GM08714 (cell line): ENCODE measurements around the gene OMD.
"Not testable (repeated sequence)": the region's sequence is repeated elsewhere in the genome, so short reads cannot be mapped to it uniquely, and the experiment has no call there.

Source experiments
- H3K4me3 ChIP-seq: fragments of 200-500 bp; sonication (Bioruptor generic); 2 replicates; pipeline ENCODE4 v1.5.1; 2014; ENCODE audit warnings: mild to moderate bottlenecking, low read length, inconsistent platforms
- ZNF274 ChIP-seq: IDR thresholded peaks from 2 replicates; pipeline ENCODE4 v1.6.1; 2012; ENCODE audit warnings: mild to moderate bottlenecking, low read depth, low read length

OMD gene

DNA sequence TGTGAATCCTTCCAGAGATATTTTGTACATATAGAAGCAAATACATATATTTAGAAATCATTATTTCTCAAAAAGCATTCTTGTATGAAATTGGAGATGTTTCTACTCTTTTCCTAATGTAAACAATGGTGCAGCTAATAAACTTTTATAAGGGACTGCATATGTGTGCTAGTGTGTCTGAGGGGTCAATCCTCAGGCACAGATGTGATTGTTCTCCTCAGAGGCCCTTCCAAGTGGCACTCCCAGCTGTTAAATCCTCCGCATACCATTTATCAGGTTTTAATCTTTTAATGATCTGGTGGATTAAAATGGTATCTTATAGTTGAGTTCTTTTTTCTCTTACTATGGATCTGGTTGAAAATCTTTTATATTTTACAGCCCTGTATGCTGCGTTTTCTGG is 5.6 kb upstream of the OMD start:
- TF ChIP-seq ZNF274 = no peak
- no peak overlapping the region for H3K4me3 ChIP-seq

DNA sequence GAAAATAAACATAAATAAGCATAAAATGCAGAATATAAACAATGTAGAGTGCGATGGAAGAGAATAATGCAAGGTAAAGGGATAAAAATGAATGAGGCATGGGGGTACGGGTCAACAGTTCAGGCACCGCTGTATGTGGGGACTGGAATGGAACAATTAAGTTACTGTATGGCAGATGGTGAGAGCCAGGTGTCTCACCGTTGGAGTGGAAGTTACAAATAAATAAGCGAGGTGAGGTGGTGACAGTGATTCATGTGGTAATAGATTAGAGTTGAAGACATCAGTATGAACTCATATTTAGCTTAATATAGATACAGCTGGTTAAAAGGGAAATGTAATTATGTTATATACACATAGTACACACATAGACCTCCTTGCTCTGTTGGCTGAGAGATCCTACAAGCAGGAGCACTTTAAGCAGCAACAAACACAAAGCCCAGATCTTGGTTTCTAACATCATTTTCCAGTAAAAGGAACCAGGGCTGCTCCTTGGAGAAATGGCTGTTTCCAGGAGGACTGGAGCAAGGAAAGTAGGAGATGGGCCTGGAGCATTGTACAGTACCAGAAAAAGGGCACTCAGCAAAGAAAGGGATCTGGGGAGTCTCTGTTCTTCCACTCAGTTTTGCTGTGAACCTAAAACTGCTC is 2.4 kb upstream of the OMD start:
- no peak for TF ChIP-seq ZNF274
- H3K4me3 ChIP-seq = no peak overlapping the region

DNA sequence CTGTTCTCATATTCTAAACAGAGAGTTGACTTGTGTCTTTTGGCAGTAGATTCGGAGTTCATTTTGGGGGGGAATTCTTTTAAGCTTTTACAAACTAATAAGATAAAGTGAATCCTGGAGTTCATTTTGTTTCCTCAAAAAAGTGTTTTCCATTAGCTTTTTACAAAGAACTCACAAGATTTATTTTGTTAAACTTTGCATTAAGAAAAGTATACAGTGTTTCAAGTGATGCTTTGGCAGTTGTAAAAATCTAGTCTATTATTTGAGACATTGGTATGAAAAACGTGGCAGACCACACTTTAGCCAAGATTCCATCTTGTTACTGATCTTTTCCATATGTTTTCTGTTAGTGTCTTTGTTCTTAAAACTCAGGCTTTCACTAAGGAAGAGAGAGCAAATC is 1.2 kb upstream of the OMD start:
- no peak overlapping the region for H3K4me3 ChIP-seq
- TF ChIP-seq ZNF274 = no peak

DNA sequence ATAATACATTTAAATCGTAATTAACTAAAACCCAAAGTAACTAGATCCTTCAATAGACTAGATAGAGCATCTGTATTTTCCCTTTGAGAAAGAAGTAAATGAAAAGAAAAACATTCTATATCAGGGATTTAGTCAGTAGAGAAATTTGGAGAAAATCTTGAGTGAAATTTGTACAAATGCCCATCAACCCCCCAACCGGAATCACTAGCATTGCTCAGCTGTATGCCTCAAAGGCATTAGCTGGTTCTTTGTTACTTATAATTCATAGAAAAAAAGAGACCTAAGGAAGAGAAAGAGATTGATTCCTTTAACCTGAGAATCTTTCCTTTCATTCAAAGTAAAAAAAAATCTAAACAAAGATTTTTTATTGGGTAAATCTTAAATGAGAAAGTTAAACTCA is 659 bp downstream of the OMD start:
- H3K4me3 ChIP-seq = no peak overlapping the region

DNA sequence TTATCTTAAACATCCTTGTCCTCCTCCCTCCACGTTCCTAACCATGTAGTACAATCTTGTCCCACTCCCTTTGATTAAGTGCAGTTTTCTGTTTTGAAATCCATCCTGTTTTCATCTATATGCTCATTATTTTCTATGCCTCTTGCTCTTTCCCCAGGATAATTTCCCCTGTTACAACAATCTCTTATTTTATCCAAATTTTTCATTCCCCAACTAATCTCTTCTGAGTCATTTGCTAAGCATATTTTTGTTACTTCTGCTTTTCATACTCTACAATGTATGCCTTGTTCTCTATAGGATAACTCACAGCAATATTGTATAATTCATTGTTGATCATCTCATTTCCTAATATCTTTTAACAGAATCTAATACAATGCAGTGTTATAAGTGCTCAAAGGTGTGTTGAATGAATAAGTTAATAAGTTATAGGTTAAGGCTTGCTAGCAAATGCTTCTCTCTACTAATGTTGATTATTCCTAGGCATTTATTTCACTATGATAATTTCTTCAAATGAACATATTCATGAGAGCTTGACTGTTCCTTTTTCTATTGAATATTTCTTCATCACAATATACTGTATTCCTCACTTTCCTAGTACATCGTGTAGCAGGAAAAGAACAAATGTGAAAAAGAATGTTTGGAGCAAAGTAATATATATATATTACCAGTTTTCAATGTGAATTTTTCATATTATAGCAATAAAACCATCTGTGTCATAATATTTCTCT is 1.5 kb downstream of the OMD start:
- no peak for TF ChIP-seq ZNF274
- no peak overlapping the region for H3K4me3 ChIP-seq

More for the DNA sequence above, 659 bp downstream of the OMD start:
- TF ChIP-seq ZNF274 = no peak

DNA sequence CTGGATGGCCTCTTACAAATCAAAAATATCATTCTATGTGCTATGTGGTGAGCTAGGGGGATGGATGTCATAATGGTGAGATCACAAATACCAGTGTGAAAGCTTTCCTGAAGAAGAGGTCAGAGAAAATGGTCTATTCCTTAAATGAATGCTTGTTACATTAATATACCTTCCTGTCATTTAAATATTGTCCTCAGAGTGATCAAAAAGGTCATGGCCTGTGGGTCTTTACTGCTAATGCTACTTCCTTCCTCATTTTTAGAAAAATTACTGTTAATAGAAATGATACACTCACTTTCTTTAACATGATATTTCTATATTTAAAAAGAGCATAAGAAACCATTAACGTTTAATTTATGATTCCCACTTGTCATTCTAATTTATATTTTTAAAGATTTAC is 9.7 kb downstream of the OMD start:
- no peak for TF ChIP-seq ZNF274
- H3K4me3 ChIP-seq = no peak overlapping the region

DNA sequence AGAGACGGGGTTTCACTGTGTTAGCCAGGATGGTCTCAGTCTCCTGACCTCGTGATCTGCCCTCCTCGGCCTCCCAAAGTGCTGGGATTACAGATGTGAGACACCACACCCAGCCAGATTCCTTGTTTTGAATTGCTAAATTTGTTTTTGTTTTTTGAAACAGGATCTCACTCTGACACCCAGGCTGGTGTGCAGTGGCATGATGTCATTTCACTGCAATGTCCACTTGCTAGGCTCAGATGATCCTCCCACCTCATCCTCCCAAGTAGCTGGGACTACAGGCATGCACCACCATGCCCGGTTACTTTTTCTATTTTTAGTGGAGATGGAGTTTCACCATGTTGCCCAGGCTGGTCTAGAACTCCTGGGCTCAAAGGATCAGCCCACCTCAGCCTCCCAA is 13.1 kb downstream of the OMD start:
- not testable (repeated sequence) for H3K4me3 ChIP-seq

DNA sequence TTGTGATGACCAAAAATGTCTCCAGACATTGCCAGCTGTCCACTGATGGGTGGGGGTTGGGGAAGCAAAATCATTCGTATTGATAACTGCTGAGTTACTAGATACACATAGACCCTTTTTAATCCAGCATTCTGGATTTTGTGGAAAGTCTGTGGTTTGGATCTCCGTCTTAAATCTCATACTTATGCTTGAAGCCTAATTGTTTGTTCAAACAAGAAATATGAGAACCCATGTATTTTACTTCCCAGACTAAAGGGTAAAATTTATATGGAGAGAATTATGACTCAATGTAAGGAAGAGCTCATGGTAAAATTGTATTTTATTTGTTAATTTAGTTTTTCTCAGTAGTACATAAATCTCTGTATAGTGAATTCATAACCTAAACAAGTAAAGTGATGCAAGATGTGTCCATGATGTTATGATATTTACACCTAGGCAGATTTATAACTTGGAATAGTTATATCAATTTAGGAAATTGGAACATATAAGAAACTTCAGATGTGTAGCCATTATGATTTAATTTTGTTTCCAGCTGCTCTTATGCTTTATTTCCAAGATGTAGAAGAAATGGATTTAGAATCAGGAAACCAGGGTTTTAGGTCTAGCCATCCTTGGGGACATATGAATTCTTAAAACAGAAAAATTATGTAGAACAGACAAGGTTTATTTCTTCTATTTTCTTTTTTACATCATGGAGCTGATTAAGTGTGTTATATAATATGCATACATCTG is 15.4 kb downstream of the OMD start:
- no peak for TF ChIP-seq ZNF274
- H3K4me3 ChIP-seq = no peak overlapping the region

DNA sequence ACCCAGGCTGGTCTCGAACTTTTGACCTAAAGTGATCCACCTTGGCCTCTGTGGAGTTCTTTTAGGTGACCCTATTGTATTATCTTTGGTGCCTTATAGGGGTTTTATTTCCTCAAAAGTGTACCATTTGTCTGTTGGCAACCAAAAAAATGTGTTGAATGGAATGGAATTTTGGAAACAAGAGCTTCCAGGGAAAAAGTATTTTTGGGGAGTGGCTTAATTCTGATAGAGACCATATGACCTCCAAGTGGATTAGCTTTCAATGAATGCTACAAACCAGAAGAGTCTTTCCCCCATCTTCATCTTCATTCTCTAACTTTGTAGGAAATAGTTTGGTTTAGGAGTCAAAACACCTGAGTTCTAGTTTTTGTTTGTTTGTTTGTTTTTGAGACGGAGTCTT is 16.5 kb downstream of the OMD start:
- no peak for TF ChIP-seq ZNF274
- H3K4me3 ChIP-seq = no peak overlapping the region

DNA sequence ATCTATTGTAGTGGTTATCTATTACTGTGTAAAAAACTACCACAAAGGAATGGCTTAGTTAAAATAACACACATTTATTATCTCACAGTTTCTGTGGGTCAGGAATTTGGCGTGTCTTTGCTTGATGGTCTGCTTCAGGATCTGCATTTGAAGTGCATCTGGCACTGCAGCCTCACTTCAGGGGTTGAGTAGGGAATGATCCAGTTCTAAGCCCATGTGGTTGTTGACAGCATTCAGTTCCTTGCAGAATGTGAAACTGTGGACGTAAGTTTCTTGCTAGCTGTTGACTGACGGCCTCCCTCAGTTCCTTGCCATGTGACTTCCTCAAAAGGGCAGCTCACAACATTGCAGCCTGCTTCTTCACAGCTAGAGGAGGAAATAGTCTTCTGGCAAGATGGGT is 17.8 kb downstream of the OMD start:
- TF ChIP-seq ZNF274 = no peak
- H3K4me3 ChIP-seq = no peak overlapping the region

DNA sequence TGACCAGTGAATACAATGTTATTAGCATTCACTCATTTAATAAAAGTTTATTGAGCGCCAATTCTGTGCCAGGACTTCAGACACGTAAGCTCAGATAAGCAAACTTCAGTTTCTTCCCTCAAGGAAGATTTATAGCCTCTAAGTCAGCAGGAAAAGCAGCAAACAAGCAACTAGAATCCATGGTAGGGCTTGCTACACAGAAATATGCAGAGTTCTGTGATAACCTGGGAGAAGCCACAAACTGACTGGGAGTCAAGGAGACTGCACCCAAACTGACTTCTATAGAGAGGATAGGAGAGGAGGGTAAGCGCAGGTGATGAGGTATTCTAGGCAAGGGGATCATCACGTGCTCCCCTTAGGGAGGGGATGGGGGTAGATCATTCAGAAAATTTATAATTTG is 18.5 kb downstream of the OMD start:
- no peak overlapping the region for H3K4me3 ChIP-seq
- TF ChIP-seq ZNF274 = no peak

DNA sequence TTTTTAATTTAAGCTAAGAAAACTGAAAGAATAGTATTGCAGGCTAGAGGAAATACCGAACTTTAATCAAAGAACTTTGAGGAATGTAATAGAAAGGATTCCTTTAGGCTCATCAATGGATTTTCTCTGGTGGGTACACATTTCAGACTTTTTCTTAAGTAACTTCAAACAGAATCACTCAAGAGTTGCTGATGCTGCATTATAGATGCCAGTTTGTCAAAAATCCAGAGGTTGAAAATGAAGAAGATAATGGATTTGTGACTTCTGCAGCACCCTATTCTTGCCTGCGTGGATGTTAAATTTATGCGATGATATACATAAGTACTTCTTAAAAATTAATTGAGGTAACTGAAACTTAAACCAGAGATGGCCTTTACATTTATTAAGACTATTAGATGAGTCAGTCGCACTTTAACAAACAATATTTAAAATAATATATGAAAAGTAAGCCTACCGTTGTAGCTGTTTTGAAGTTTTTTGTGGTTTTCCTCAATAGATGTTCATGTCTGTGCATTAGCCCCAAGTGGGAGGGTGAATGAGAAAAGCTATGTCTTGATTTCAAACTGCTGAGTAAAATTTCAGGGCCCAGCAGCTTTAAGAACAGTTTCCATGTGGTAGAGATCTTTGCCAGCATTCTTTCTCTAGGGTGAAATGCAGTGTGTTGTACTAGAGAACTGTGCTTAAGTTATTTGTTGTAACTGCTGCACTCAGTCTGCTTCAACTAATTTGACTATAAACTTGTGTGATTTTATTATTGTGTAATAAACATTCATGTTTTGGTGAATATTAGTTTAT is 20.0 kb downstream of the OMD start, which contains the start of gene OGN:
OGN (minus strand) TSS at position 537 of the 795 bp plus-strand sequence. CDS start 1,171 bp downstream, outside the sequence.
- H3K4me3 ChIP-seq = no peak within 1 kb of the TSS
- TF ChIP-seq ZNF274 = no peak

DNA sequence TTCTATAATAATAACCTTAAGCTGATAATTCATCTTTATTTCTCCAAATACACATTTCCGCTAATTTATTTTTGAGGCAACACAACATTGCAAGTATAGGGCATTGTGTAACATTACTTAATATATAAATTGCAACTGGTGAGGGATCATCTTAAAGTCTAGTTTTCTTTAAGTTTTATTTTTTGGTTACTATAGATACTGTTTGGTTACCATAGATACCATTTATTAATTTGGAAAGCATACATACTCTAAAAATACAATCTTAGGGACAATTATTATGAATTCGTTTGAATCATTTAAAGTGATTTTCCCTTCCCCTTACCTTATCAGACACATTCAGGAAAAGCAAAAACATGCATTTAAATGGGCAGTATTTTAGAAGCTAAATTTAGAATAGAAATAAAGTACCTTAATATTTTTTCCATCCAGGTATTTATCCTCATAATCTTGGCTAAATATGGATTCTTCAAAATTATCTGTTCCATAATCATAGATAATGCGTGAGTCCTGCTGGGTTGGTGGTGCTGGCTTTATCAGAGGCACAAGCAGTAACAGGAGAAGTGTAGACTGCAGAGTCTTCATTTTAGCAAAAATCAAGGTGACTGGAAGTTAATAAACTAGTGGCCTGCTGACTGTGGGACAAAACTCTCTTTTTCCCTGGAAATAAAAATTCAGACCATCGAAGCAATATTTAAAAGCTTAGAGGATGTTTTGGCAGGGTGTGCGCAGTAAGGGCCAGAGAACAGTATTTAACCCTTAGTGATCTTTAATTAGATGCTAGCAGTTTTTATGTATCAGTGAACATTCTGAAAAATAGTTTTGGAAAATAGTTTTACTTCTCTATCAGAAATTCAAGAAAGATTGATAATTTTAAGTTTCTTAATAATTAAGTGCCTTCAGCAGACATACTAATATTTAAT is 21.2 kb downstream of the OMD start:
- TF ChIP-seq ZNF274 = no peak
- H3K4me3 ChIP-seq = no peak overlapping the region
